Upper lobe of right lung (tissue), 1 donor: Measurements from ENCODE around the gene MBOAT2. TPM values are rescaled to one million over a fixed set of nuclear protein-coding genes. Genes with fewer than 3 reads are reported as not detected.

Experiments used
- ATAC-seq: fragments of 200-7000 bp; cut with Tn5 transposase; one replicate; pipeline ENCODE4 v1.9.1; 2020; ENCODE audit warnings: mild to moderate bottlenecking, moderate library complexity
- DNase-seq: peaks from one replicate; pipeline ENCODE4 v3.0.0-alpha.2; 2020
- H3K27ac ChIP-seq: fragments of 200-600 bp; one replicate; pipeline ENCODE4 v1.8.0; 2022
- H3K27me3 ChIP-seq: fragments of 200-600 bp; one replicate; pipeline ENCODE4 v1.8.0; 2022; ENCODE audit warnings: mild to moderate bottlenecking
- H3K36me3 ChIP-seq: fragments of 200-600 bp; one replicate; pipeline ENCODE4 v1.8.0; 2022
- H3K4me1 ChIP-seq: fragments of 200-600 bp; one replicate; pipeline ENCODE4 v1.8.0; 2022
- H3K4me3 ChIP-seq: fragments of 200-600 bp; one replicate; pipeline ENCODE4 v1.8.0; 2022; ENCODE audit warnings: mild to moderate bottlenecking
- H3K9me3 ChIP-seq: fragments of 200-600 bp; one replicate; pipeline ENCODE4 v1.8.0; 2022
- CTCF ChIP-seq: fragments of 200-600 bp; IDR thresholded peaks from one replicate; pipeline ENCODE4 v1.8.0; 2022; ENCODE audit warnings: antibody characterized with exemption
- intact Hi-C: fragments of 100-400 bp; cut with DNase I; formaldehyde crosslinking; loops from one replicate; pipeline ENCODE4 v1.11.0; 2022
- total RNA-seq: library from RNA; stranded (reverse); fragmentation: NEBNext Ultra II Directional; extraction: Animal tissue kit (Norgen Biotek cat#: 25700); gene quantifications from one replicate; pipeline ENCODE4 v1.2.1, GENCODE V29; 2021
- donor health status: DM: no; HTN: yes; CAD: no; lungs with severe emphysema.

MBOAT2 gene
- total RNA-seq, 1 donor from 2014 or later = 31.4 TPM

GRCh38 chr2:8858910-8859309 is 144.6 kb downstream of the MBOAT2 start:
- Histone ChIP-seq H3K27me3 (no peaks in the 10 kb centered on the region), H3K27ac (no peak overlapping the region), H3K9me3 (no peaks in the 10 kb centered on the region), H3K4me3 (no peak overlapping the region), H3K4me1 (no peaks in the 10 kb centered on the region), H3K36me3 (no peaks in the 10 kb centered on the region)
- ATAC-seq = no peak
- intact Hi-C loops = no loop called here
- TF ChIP-seq CTCF = no peak
- DNase-seq = no peak

GRCh38 chr2:8858264-8858663 is 145.2 kb downstream of the MBOAT2 start:
- Histone ChIP-seq H3K9me3 (no peaks in the 10 kb centered on the region), H3K36me3 (no peaks in the 10 kb centered on the region), H3K4me1 (no peaks in the 10 kb centered on the region), H3K27me3 (no peaks in the 10 kb centered on the region), H3K4me3 (no peak overlapping the region), H3K27ac (no peak overlapping the region)
- DNase-seq (no peak), ATAC-seq (no peak)
- intact Hi-C loops = no loop called here
- no peak for TF ChIP-seq CTCF

GRCh38 chr2:8857709-8858108 is 145.8 kb downstream of the MBOAT2 start:
- ATAC-seq (no peak), DNase-seq (no peak)
- H3K4me1 ChIP-seq = no peaks in the 10 kb centered on the region

GRCh38 chr2:8856176-8856575 is 147.3 kb downstream of the MBOAT2 start:
- no peak for ATAC-seq

More at GRCh38 chr2:8857709-8858108, 145.8 kb downstream of the MBOAT2 start:
- H3K9me3 ChIP-seq = no peaks in the 10 kb centered on the region
- no peaks in the 10 kb centered on the region for H3K36me3 ChIP-seq
- intact Hi-C loops = no loop called here
- no peaks in the 10 kb centered on the region for H3K27me3 ChIP-seq
- no peak overlapping the region for H3K27ac ChIP-seq
- no peak overlapping the region for H3K4me3 ChIP-seq
- no peak for TF ChIP-seq CTCF

GRCh38 chr2:8855010-8855409 is 148.5 kb downstream of the MBOAT2 start:
- TF ChIP-seq CTCF = no peak
- intact Hi-C loops = no loop called here
- no peak for ATAC-seq

More at GRCh38 chr2:8856176-8856575, 147.3 kb downstream of the MBOAT2 start:
- TF ChIP-seq CTCF = no peak
- no peak overlapping the region for H3K4me3 ChIP-seq
- no peak for DNase-seq
- no peak overlapping the region for H3K27ac ChIP-seq
- H3K4me1 ChIP-seq = no peaks in the 10 kb centered on the region
- intact Hi-C loops = no loop called here
- H3K9me3 ChIP-seq = no peaks in the 10 kb centered on the region
- H3K27me3 ChIP-seq = no peaks in the 10 kb centered on the region
- no peaks in the 10 kb centered on the region for H3K36me3 ChIP-seq

GRCh38 chr2:8853426-8853825 is 150.1 kb downstream of the MBOAT2 start:
- no peak for TF ChIP-seq CTCF
- Histone ChIP-seq H3K9me3 (no peaks in the 10 kb centered on the region), H3K4me1 (no peaks in the 10 kb centered on the region), H3K27ac (no peak overlapping the region), H3K4me3 (no peak overlapping the region), H3K36me3 (no peaks in the 10 kb centered on the region), H3K27me3 (no peaks in the 10 kb centered on the region)
- DNase-seq = no peak
- no peak for ATAC-seq
- intact Hi-C loops = no loop called here

More at GRCh38 chr2:8855010-8855409, 148.5 kb downstream of the MBOAT2 start:
- Histone ChIP-seq H3K27ac (no peak overlapping the region), H3K36me3 (no peaks in the 10 kb centered on the region), H3K4me1 (no peaks in the 10 kb centered on the region), H3K4me3 (no peak overlapping the region), H3K27me3 (no peaks in the 10 kb centered on the region), H3K9me3 (no peaks in the 10 kb centered on the region)
- no peak for DNase-seq
